OCI-LY3 (cell line): ENCODE measurements around the gene SHC1.

Source experiments
- H2AFZ ChIP-seq: fragments of 200-600, 300-600 bp; shearing (Covaris generic); 2 replicates; pipeline ENCODE4 v1.6.0; 2014; ENCODE audit warnings: antibody characterized with exemption, low read depth, low read length
- H3K27ac ChIP-seq: fragments of 200-600, 300-600 bp; sonication (generic); 2 replicates; pipeline ENCODE4 v1.5.1; 2014; ENCODE audit warnings: mild to moderate bottlenecking, low read length, moderate library complexity, mixed read lengths
- H3K27me3 ChIP-seq: fragments of 200-600, 300-600 bp; sonication (generic); 2 replicates; pipeline ENCODE4 v1.6.1; 2014; ENCODE audit warnings: low read depth, low read length, mixed read lengths
- H3K36me3 ChIP-seq: fragments of 200-600, 300-600 bp; sonication (generic); replicated peaks from 2 replicates; pipeline ENCODE3; 2014; ENCODE audit warnings: low read depth, low read length, mixed read lengths
- H3K4me1 ChIP-seq: fragments of 300-600, 200-600 bp; sonication (generic); 2 replicates; pipeline ENCODE4 v1.6.1; 2014; ENCODE audit warnings: low read length, mixed read lengths
- H3K4me2 ChIP-seq: fragments of 200-600, 300-600 bp; sonication (generic); 2 replicates; pipeline ENCODE4 v1.6.1; 2014; ENCODE audit warnings: low read length, mixed read lengths
- H3K4me3 ChIP-seq: fragments of 300-600, 200-600 bp; sonication (generic); 2 replicates; pipeline ENCODE4 v1.5.1; 2014; ENCODE audit warnings: antibody characterized with exemption, mild to moderate bottlenecking, low read length, moderate library complexity
- H3K79me2 ChIP-seq: fragments of 300-600, 200-600 bp; shearing (Covaris generic); 2 replicates; pipeline ENCODE4 v1.6.1; 2014; ENCODE audit warnings: mild to moderate bottlenecking, low read length, mixed read lengths
- H3K9ac ChIP-seq: fragments of 300-600, 200-600 bp; shearing (Covaris generic); 2 replicates; pipeline ENCODE4 v1.6.0; 2014; ENCODE audit warnings: mild to moderate bottlenecking, low read length, moderate library complexity
- H3K9me3 ChIP-seq: fragments of 200-600, 300-600 bp; shearing (Covaris generic); 2 replicates; pipeline ENCODE4 v1.6.1; 2014; ENCODE audit warnings: low read length, mixed read lengths; ENCODE audit not compliant: insufficient read depth
- H4K20me1 ChIP-seq: fragments of 200-600, 300-600 bp; sonication (generic); 2 replicates; pipeline ENCODE4 v1.6.1; 2016; ENCODE audit warnings: low read length, mixed read lengths; ENCODE audit not compliant: insufficient read depth
- EZH2phosphoT487 ChIP-seq: fragments of 200-600 bp; shearing (Covaris generic); IDR thresholded peaks from 2 replicates; pipeline ENCODE4 v1.6.1; 2018; ENCODE audit warnings: antibody characterized with exemption, mixed run types, low read depth
- TF ChIP-seq, protein P1 (sequence below): fragments of 200-600, 300-600 bp; sonication (generic); IDR thresholded peaks from 2 replicates; pipeline ENCODE4 v1.5.1; 2014; ENCODE audit warnings: antibody characterized with exemption, low read length, low read depth

SHC1 gene

DNA sequence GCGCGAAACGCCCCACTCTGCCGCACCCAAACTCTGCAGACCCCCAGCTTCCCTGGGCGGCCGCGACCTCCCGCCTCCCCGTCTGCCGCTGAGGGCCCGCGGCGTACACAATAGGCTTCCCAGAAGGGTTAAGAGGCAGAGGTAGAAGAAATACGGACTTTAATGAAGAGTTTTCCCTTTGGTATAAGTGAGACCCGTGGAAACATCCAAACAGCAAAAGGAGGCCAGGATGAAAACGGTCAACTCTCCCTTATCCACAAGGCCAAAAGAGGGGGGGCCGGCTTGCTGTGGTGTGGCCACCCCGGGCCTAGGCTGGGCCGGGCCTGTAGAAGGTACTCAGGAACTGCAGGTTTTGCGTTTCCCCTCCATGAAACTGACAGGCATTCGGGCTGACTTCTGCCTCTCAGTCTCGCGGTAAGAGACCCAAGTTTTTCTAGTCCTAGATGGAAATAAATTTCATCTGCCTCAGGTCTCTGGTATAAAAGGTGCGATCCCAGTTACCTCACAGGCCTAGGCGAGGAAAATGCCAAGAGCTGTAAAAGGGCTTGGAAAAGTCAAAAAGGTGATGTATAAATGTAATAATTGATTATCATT, 8.3 kb downstream of the SHC1 start:
- Histone ChIP-seq H4K20me1 (peaks cover 7% of the 10 kb centered on the region; the same call in 1 of the 2 replicates), H3K36me3 (peaks cover 28% of the 10 kb centered on the region), H3K9ac (peak overlapping the region; percentile 96), H3K4me1 (peaks cover 28% of the 10 kb centered on the region), H3K27me3 (no peaks in the 10 kb centered on the region), H3K79me2 (peaks cover 31% of the 10 kb centered on the region), H3K4me2 (peak overlapping the region; percentile 95), H2AFZ (peak overlapping the region; percentile 67; the same call in 1 of the 2 replicates), H3K27ac (peak overlapping the region; percentile 73), H3K4me3 (peak overlapping the region; percentile 92), H3K9me3 (no peaks in the 10 kb centered on the region)
- TF ChIP-seq EZH2phosphoT487: no peak
- TF ChIP-seq, protein P1, sequence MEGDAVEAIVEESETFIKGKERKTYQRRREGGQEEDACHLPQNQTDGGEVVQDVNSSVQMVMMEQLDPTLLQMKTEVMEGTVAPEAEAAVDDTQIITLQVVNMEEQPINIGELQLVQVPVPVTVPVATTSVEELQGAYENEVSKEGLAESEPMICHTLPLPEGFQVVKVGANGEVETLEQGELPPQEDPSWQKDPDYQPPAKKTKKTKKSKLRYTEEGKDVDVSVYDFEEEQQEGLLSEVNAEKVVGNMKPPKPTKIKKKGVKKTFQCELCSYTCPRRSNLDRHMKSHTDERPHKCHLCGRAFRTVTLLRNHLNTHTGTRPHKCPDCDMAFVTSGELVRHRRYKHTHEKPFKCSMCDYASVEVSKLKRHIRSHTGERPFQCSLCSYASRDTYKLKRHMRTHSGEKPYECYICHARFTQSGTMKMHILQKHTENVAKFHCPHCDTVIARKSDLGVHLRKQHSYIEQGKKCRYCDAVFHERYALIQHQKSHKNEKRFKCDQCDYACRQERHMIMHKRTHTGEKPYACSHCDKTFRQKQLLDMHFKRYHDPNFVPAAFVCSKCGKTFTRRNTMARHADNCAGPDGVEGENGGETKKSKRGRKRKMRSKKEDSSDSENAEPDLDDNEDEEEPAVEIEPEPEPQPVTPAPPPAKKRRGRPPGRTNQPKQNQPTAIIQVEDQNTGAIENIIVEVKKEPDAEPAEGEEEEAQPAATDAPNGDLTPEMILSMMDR: no peak

- H4K20me1 ChIP-seq: peaks cover 7% of the 10 kb centered on the region; the same call in 1 of the 2 replicates
- no peaks in the 10 kb centered on the region for H3K9me3 ChIP-seq
- H3K36me3 ChIP-seq: peaks cover 26% of the 10 kb centered on the region
- peak within 1 kb of the TSS; percentile 96 for H3K9ac ChIP-seq
- TF ChIP-seq, protein P1: peak; percentile 84
- no peak for TF ChIP-seq EZH2phosphoT487
- H3K4me1 ChIP-seq: peaks cover 30% of the 10 kb centered on the region
- no peaks in the 10 kb centered on the region for H3K27me3 ChIP-seq
- H2AFZ ChIP-seq: peak within 1 kb of the TSS; percentile 71
- H3K4me3 ChIP-seq: peak within 1 kb of the TSS; percentile 92
- H3K79me2 ChIP-seq: peaks cover 31% of the 10 kb centered on the region
- H3K27ac ChIP-seq: peak within 1 kb of the TSS; percentile 73
- H3K4me2 ChIP-seq: peak within 1 kb of the TSS; percentile 95
These were observed 9.1 kb downstream of the SHC1 start, which contains the start of gene PYGO2 for GRCh38 chr1:154961207-154962155. Gene PYGO2, minus strand, starts transcription at chr1:154961782. Its CDS starts 206 bp downstream, at chr1:154961576.

DNA sequence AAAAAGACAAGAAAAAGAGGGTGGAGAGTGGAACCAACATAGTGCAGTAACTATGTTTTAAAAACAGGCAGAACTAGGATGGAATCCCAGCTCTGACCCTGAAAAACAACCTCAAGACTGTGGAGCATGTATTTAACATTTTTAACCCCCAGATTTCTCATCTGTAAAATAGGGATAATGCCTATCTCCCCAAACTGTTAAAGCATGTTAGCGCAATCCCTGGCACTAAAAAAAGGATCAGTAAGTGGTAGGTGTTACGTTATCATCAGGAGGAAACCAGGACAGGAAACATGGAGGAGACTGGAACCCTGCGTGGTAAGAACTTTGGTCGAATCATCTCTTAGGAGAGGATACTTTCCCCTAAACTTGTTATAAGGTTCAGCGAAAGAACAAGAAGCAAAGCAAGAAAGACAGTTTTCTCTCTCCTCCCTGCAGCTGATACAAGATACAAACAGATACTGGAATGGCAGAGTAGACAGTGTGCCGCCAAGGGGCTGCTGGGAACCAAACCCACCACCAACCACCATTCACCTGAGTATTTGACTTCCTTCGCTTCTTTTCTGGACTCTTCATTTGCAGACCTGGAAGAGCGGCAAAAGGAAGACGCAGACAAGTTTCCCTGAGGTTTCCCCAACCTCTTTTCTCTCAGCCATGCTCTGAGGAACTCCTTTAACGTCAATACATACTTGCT, 10.0 kb downstream of the SHC1 start:
- Histone ChIP-seq H3K27me3 (no peaks in the 10 kb centered on the region), H3K9me3 (no peaks in the 10 kb centered on the region), H3K4me3 (peak overlapping the region; percentile 92), H4K20me1 (peaks cover 7% of the 10 kb centered on the region; the same call in 1 of the 2 replicates), H3K36me3 (peaks cover 20% of the 10 kb centered on the region), H3K4me2 (peak overlapping the region; percentile 95), H2AFZ (no peak overlapping the region), H3K4me1 (peaks cover 32% of the 10 kb centered on the region), H3K79me2 (peaks cover 31% of the 10 kb centered on the region), H3K9ac (peak overlapping the region; percentile 96), H3K27ac (peak overlapping the region; percentile 73)
- no peak for TF ChIP-seq EZH2phosphoT487
- TF ChIP-seq, protein P1: no peak
